GM12875 (cell line): ENCODE data around the gene CEACAM4.
"Not testable (repeated sequence)": the region's sequence is repeated elsewhere in the genome, so short reads cannot be mapped to it uniquely, and the experiment has no call there.

Source experiments
- H3K4me3 ChIP-seq: one replicate; pipeline ENCODE4 v1.5.1; 2011; ENCODE audit warnings: low read depth, low read length, control low read depth
- TF ChIP-seq, protein P1 (sequence below): IDR thresholded peaks from 2 replicates; pipeline ENCODE4 v1.5.1; 2011; ENCODE audit warnings: low read depth, mild to moderate bottlenecking, control low read depth, inconsistent platforms, low read length, moderate library complexity, borderline replicate concordance; ENCODE audit not compliant: insufficient read depth

The CEACAM4 gene

DNA sequence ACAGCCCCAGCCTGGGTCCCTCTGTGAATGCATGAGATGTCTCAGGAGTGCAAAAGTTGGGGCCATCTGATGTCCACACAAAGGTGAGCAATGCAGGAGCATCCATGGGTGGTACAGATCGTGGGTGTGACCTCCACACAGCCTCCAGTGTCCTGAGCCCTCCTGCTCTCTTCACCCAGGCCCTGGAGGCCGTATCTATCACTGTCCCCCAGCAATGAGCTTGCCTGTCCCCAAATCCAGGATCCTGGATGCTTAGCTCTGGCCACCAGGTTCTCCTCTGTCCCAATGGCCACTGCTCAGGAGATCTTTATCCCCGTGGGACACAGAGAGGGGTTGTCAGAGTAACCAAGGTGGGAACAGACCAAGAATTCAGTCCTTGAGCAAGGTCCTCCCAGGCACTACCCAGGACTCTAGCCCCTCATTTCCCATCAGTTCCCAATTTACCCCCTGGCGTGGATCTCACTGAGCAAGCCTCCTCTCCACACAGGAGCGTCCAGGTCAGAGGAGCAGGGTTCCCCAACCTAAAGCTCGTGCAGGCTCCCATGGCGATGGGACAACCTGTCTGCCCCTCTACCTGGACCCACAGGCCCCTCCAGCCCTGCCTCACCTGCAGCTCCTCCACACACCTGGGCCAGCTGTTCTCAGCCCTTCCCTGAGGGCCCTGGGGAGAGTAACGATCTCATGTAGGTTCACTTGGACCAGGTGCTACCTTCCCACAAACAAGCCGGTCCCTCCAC, 39.6 kb downstream of the CEACAM4 start:
- TF ChIP-seq, protein P1, sequence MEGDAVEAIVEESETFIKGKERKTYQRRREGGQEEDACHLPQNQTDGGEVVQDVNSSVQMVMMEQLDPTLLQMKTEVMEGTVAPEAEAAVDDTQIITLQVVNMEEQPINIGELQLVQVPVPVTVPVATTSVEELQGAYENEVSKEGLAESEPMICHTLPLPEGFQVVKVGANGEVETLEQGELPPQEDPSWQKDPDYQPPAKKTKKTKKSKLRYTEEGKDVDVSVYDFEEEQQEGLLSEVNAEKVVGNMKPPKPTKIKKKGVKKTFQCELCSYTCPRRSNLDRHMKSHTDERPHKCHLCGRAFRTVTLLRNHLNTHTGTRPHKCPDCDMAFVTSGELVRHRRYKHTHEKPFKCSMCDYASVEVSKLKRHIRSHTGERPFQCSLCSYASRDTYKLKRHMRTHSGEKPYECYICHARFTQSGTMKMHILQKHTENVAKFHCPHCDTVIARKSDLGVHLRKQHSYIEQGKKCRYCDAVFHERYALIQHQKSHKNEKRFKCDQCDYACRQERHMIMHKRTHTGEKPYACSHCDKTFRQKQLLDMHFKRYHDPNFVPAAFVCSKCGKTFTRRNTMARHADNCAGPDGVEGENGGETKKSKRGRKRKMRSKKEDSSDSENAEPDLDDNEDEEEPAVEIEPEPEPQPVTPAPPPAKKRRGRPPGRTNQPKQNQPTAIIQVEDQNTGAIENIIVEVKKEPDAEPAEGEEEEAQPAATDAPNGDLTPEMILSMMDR, result no peak

DNA sequence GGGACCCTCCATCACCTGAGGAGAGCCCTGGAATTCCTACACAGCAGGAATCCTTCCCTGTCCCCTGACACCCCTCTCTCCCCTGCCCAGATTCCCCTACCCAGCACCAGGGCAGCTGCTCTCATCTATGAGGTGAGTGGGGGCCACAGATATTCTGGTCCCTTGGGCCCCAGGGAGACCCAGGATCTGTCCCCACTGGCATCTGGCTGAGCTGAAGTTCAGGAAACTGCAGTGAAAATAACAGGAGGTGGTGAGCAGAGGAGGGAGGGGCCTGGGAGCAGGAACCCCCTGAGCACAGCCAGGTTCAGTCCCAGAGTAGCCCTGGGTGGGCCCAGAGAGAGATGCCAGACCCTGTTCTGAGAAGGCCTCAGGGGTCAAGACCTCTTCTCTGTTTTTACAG, 40.8 kb downstream of the CEACAM4 start:
- TF ChIP-seq, protein P1, result no peak

More for the DNA sequence above, 39.6 kb downstream of the CEACAM4 start:
- no peak overlapping the region for H3K4me3 ChIP-seq

DNA sequence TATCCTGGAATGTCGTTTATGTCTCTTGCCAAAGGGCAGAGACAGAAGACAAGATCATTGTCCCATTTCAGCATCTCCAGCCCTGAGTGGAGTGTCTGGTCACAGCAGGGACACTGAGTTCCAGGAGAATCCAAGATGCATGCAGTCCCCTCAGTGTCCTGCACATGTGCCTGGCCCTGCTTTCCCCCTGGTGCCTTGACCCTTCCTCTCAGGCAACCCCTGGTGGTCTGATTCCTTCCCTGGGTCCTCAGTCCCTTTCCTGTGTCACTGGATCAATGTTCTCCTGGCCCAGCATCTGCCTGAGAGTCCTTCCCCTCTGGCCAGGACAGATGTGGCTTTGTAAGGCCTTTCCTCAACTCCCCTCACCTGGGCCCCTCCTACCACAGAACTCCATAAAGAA, 41.9 kb downstream of the CEACAM4 start:
- H3K4me3 ChIP-seq, result no peak overlapping the region
- TF ChIP-seq, protein P1, result no peak

More for the DNA sequence above, 40.8 kb downstream of the CEACAM4 start:
- H3K4me3 ChIP-seq, result no peak overlapping the region

DNA sequence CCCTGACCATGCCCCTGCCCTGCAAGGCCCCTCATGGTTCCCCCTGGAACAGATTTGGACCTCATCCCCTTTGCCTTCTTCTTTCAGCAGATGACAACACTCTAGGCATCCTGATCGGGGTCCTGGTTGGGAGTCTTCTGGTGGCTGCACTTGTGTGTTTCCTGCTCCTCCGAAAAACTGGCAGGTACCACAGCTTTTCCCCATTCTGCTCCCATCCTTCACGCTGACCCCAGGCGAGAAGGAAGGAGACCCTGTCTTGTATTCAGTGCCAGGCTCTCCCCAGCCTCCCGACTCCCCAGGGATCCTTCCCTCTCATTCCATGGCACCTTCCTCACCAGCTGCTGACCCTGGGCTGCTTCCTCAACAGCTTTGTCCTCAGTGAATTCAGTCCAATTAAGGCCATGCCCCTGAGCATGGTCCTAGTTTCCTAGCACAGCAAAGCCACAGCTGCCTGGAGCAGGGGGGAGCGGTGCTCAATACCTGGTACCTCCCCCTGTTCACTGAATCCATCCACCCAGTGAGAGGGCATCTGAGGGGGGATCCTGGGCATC, 42.5 kb downstream of the CEACAM4 start:
- H3K4me3 ChIP-seq, result no peak overlapping the region
- TF ChIP-seq, protein P1, result no peak

DNA sequence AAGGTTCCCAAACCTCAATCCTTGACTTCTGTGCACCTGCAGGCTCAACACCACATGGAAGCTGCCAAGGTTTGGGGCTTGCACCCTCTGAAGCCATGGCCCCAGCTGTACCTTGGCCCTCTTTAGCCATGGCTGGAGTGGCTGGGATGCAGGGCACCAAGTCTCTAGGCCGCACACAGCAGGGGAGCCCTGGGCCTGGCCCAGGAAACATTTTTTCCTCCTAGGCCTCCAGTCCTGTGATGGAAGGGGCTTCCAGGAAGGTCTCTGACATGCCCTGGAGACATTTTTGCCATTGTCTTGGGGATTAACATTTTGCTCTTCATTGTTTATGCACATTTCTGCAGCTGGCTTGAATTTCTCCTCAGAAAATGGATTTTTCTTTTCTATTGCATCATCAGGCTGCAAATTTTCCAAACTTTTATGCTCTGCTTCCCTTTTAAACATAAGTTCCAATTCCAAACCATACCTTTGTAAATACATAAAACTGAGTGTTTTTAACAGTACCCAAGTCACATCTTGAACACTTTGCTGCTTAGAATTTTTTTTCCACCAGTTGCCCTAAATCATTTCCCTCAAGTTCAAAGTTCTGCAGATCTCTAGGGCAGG, 44.2 kb downstream of the CEACAM4 start:
- H3K4me3 ChIP-seq, result not testable (repeated sequence)

DNA sequence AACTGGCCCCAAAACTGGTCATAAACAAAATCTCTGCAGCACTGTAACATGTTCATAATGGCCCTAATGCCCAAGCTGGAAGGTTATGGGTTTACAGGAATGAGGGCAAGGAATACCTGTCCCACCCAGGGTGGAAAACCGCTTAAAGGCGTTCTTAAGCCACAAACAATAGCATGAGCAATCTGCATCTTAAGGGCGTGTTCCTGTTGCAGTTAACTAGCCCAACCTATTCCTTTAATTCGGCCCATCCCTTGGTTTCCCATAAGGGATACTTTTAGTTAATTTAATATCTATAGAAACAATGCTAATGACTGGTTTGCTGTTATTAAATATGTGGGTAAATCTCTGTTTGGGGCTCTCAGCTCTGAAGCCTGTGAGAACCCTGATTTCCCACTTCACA, 45.8 kb downstream of the CEACAM4 start:
- H3K4me3 ChIP-seq, result not testable (repeated sequence)

DNA sequence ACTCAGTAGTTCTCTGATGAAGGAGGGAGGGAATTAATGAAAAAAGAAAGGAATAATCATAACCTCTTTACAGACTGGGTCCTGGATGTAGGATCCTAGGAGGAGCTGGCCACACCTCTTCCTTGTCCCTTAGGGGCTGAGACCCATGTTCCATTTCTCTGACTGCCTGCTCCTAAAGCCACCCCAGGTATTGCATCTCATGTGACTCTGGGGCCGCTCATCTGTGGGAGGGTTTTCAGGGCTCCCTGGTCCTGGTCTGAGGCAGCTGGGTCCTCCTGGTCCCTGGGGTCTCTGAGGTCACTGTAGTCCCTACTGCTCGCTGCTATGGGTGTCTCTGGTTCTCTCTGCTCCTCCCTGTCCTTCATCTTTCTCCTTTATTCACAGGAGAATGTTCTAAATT, 48.0 kb downstream of the CEACAM4 start:
- TF ChIP-seq, protein P1, result no peak
- H3K4me3 ChIP-seq, result no peak overlapping the region

DNA sequence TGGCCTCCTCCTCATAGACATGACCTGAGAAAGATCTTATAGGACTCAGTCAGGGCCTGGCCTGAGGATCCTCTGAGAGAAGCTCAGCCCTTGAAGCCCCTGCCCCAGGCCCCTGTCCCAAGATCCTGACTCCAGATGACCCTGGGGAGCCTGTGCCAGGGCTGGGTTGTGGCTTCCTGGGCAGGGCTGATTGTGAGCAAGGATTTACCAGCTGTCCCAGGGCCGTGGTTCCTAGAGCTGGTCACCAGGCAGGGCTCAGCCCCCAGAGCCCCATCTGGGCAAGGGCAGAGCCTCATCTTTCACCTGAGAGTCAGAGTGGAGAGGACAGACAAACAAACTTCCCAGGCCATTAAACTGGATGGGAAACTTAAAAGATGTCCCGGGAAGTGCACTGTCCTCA, 49.0 kb downstream of the CEACAM4 start:
- no peak overlapping the region for H3K4me3 ChIP-seq
- TF ChIP-seq, protein P1, result no peak
